ENCODE measurements around the gene MDN1. TPM values are rescaled to one million over a fixed set of nuclear protein-coding genes. Genes with fewer than 3 reads are reported as not detected.

The MDN1 gene
- total and polyA plus RNA-seq, 2 of the 13 experiments (the other 11 are each of a cell fraction or from before 2014, with no cell fraction given), result 18.8 to 52.9 TPM

DNA sequence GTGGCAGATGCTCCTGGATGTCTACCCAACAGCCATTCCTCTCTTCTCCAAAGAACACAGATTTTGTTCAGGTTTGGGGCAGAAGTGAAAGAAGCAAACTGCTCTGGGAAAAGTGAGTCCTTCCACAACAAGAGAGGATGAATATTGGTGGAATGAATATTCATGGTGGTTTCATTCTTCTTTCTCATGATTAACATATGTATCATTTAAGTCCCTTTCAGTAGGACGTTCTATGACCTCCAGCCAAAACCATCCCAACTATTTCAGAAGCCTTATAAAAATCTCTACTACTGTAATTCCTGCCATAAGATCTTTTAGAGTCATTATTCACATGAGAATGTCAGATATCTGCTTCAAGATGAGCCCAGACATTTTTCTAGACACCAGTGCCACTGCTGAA lies 44.4 kb downstream of the MDN1 start:
- no TSS peak for BruUV-seq (replicated peaks)
- ATAC-seq, result no peak
- Histone ChIP-seq H3K27me3 (ENCODE audit: control insufficient read depth in 1 of 2, insufficient read depth in 2 of 2, low read length in 2 of 2) (no peaks in the 10 kb centered on the region), H2AFZ (ENCODE audit: low read length) (no peak overlapping the region), H3K36me3 (replicated peaks in 1 of 2; ENCODE audit: control insufficient read depth in 1 of 2, insufficient read depth in 2 of 2, low read length in 2 of 2) (peaks cover 10 to 68% of the 10 kb centered on the region in 2 experiments), H3K9me3 (ENCODE audit: low read length) (no peaks in the 10 kb centered on the region), H3K4me1 (ENCODE audit: insufficient read depth, low read length) (peaks cover 10% of the 10 kb centered on the region), H4K20me1 (ENCODE audit: insufficient read depth, low read length) (no peaks in the 10 kb centered on the region), H3K4me3 (replicated peaks in 1 of 3; ENCODE audit: insufficient read depth in 1 of 3, low read depth in 2 of 3, low read length in 3 of 3) (no peak overlapping the region), H3K9ac (ENCODE audit: insufficient read depth, low read depth, low read length) (no peak overlapping the region), H3K79me2 (ENCODE audit: insufficient read depth, low read length) (no peaks in the 10 kb centered on the region), H3K4me2 (ENCODE audit: low read depth, low read length) (no peak overlapping the region), H3K27ac (ENCODE audit: extremely low read length, insufficient read depth, low read length) (no peak overlapping the region)
- 100% methylated on average over 1 of the region's 1 CpG for WGBS (ENCODE audit: low lambda C conversion rate)
- ChIA-PET CTCF (ENCODE audit: low intra/inter-chr PET ratio, low total read pairs) (no interaction called here), POLR2A (no interaction called here)
- in situ Hi-C loops (cut with HindIII; ENCODE audit: extremely low pct_ligation_motif_present, low pct_unique_long_range_greater_than_20kb) (no loop called here), intact Hi-C loops (cut with micrococcal nuclease; ENCODE audit: unreplicated experiment) (no loop called here)
- no peak for DNase-seq (ENCODE audit: low spot score)
- no peak for FAIRE-seq
- TF ChIP-seq ZNF343 (CRISPR knock-in tag; IDR thresholded peaks at IDR 0.05) (no peak), ZNF790 (CRISPR knock-in tag; IDR thresholded peaks at IDR 0.05; ENCODE audit: borderline replicate concordance) (no peak), IRX3 (CRISPR knock-in tag; IDR thresholded peaks at IDR 0.05; ENCODE audit: borderline replicate concordance, low read depth) (no peak), SSRP1 (CRISPR knock-in tag; IDR thresholded peaks at IDR 0.05) (no peak), FOXO1 (CRISPR knock-in tag; IDR thresholded peaks at IDR 0.05) (no peak), ZNF530 (CRISPR knock-in tag; IDR thresholded peaks at IDR 0.05; ENCODE audit: low read depth) (no peak), ZNF839 (CRISPR knock-in tag; IDR thresholded peaks at IDR 0.05; ENCODE audit: borderline replicate concordance) (no peak), NCOA2 (CRISPR knock-in tag; IDR thresholded peaks at IDR 0.05) (no peak), NR3C1 (CRISPR knock-in tag; IDR thresholded peaks at IDR 0.05) (no peak)
- TF ChIP-seq, protein P1, sequence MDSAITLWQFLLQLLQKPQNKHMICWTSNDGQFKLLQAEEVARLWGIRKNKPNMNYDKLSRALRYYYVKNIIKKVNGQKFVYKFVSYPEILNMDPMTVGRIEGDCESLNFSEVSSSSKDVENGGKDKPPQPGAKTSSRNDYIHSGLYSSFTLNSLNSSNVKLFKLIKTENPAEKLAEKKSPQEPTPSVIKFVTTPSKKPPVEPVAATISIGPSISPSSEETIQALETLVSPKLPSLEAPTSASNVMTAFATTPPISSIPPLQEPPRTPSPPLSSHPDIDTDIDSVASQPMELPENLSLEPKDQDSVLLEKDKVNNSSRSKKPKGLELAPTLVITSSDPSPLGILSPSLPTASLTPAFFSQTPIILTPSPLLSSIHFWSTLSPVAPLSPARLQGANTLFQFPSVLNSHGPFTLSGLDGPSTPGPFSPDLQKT (CRISPR knock-in tag; IDR thresholded peaks at IDR 0.05; ENCODE audit: borderline replicate concordance), result no peak
- TF ChIP-seq, protein P2, sequence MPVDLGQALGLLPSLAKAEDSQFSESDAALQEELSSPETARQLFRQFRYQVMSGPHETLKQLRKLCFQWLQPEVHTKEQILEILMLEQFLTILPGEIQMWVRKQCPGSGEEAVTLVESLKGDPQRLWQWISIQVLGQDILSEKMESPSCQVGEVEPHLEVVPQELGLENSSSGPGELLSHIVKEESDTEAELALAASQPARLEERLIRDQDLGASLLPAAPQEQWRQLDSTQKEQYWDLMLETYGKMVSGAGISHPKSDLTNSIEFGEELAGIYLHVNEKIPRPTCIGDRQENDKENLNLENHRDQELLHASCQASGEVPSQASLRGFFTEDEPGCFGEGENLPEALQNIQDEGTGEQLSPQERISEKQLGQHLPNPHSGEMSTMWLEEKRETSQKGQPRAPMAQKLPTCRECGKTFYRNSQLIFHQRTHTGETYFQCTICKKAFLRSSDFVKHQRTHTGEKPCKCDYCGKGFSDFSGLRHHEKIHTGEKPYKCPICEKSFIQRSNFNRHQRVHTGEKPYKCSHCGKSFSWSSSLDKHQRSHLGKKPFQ (CRISPR knock-in tag; IDR thresholded peaks at IDR 0.05; ENCODE audit: insufficient replicate concordance), result no peak
- TF ChIP-seq, protein P3, sequence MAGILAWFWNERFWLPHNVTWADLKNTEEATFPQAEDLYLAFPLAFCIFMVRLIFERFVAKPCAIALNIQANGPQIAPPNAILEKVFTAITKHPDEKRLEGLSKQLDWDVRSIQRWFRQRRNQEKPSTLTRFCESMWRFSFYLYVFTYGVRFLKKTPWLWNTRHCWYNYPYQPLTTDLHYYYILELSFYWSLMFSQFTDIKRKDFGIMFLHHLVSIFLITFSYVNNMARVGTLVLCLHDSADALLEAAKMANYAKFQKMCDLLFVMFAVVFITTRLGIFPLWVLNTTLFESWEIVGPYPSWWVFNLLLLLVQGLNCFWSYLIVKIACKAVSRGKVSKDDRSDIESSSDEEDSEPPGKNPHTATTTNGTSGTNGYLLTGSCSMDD (CRISPR knock-in tag; IDR thresholded peaks at IDR 0.05), result no peak
- TF ChIP-seq, protein P4, sequence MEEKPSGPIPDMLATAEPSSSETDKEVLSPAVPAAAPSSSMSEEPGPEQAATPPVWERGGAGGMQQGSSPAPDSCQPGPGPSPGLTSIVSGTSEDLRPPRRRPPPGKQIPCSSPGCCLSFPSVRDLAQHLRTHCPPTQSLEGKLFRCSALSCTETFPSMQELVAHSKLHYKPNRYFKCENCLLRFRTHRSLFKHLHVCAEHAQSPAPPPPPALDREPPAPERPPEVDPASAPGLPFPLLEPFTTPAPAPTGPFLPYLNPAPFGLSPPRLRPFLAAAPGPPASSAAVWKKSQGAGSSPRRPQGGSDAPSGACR (CRISPR knock-in tag; IDR thresholded peaks at IDR 0.05), result no peak
- TF ChIP-seq, protein P5, sequence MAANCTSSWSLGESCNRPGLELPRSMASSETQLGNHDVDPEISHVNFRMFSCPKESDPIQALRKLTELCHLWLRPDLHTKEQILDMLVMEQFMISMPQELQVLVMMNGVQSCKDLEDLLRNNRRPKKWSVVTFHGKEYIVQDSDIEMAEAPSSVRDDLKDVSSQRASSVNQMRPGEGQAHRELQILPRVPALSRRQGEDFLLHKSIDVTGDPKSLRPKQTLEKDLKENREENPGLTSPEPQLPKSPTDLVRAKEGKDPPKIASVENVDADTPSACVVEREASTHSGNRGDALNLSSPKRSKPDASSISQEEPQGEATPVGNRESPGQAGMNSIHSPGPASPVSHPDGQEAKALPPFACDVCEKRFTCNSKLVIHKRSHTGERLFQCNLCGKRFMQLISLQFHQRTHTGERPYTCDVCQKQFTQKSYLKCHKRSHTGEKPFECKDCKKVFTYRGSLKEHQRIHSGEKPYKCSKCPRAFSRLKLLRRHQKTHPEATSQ (CRISPR knock-in tag; IDR thresholded peaks at IDR 0.05; ENCODE audit: borderline replicate concordance), result no peak
- TF ChIP-seq, protein P6, sequence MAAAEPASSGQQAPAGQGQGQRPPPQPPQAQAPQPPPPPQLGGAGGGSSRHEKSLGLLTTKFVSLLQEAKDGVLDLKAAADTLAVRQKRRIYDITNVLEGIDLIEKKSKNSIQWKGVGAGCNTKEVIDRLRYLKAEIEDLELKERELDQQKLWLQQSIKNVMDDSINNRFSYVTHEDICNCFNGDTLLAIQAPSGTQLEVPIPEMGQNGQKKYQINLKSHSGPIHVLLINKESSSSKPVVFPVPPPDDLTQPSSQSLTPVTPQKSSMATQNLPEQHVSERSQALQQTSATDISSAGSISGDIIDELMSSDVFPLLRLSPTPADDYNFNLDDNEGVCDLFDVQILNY (CRISPR knock-in tag; conservative IDR thresholded peaks at IDR 0.05), result no peak

Data from HepG2 (cell line).